ENCODE measurements around the gene WDR37. TPM values are rescaled to one million over a fixed set of nuclear protein-coding genes. Genes with fewer than 3 reads are reported as not detected.

Gene WDR37
- total RNA-seq, 4 donors from 2014 or later: 16.8 to 28.8 (median 22.3) TPM

DNA sequence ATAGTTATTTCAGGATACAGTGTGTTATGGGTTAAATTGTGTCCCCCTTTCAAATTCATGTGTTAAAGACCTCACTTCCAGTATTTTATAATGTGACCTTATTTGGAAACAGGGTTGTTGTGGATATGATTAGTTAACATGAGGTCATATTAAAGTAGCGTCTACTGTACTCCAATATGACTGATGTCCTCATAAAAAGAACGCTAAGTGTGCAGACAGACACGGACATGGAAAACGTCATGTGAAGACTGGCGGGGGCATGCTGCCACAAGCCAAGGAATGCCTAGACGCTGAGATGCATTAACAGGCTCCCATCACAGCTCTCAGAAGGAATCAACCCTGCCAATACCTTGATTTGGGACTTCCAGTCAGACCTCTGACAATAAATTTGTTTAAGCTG lies 1.5 kb upstream of the WDR37 start:
- Histone ChIP-seq H3K36me3 (peaks cover 0 to 24% (median 0%) of the 10 kb centered on the region in 3 donors), H3K4me3 (peak overlapping the region in 2 of 4 donors; percentile 86 to 100), H3K27ac (no peak overlapping the region), H3K4me1 (peaks cover 0 to 33% (median 8%) of the 10 kb centered on the region in 4 donors), H3K9me3 (no peaks in the 10 kb centered on the region), H3K27me3 (no peaks in the 10 kb centered on the region)
- TF ChIP-seq POLR2A (IDR thresholded peaks at IDR 0.05): no peak
- TF ChIP-seq, protein P1, sequence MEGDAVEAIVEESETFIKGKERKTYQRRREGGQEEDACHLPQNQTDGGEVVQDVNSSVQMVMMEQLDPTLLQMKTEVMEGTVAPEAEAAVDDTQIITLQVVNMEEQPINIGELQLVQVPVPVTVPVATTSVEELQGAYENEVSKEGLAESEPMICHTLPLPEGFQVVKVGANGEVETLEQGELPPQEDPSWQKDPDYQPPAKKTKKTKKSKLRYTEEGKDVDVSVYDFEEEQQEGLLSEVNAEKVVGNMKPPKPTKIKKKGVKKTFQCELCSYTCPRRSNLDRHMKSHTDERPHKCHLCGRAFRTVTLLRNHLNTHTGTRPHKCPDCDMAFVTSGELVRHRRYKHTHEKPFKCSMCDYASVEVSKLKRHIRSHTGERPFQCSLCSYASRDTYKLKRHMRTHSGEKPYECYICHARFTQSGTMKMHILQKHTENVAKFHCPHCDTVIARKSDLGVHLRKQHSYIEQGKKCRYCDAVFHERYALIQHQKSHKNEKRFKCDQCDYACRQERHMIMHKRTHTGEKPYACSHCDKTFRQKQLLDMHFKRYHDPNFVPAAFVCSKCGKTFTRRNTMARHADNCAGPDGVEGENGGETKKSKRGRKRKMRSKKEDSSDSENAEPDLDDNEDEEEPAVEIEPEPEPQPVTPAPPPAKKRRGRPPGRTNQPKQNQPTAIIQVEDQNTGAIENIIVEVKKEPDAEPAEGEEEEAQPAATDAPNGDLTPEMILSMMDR (IDR thresholded peaks at IDR 0.05): no peak
- DNase-seq: no peak

DNA sequence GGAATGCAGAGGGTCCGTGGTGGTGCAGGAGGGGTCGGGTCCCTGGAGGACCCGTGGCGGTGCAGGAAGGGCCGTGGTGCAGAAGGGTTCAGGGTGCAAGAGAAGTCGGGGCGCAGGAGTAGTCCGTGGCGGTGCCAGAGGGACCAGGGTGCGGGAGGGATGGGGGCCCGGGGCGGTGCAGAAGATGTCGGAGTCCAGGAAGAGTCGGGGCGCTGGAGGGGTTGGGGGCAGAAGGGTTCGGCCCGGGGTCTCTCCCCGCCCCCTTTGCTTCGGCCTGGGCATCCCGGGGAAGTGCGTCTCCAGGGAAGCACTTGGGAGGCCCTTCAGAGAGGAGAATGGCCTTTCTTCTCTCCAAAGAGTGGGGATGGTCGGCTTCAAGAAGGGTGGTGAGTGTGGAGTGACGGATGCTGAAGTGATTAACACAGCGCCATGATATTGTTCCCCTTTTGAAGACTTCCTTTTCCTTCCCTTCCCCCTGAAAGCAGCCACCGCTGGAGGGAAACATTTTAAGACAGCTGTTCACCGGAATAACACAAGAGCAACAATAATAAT lies 997 bp downstream of the WDR37 start:
- peaks cover 0 to 19% (median 1%) of the 10 kb centered on the region in 4 donors for H3K4me1 ChIP-seq
- peak overlapping the region; percentile 77 to 100 (median 86) for H3K4me3 ChIP-seq
- no peaks in the 10 kb centered on the region for H3K9me3 ChIP-seq
- peak overlapping the region; percentile 98 to 100 (median 99) for H3K27ac ChIP-seq
- peaks cover 0 to 15% (median 0%) of the 10 kb centered on the region in 3 donors for H3K36me3 ChIP-seq
- no peak for DNase-seq
- TF ChIP-seq, protein P1 (IDR thresholded peaks at IDR 0.05): peak in 1 of 6 experiments; percentile 2
- TF ChIP-seq POLR2A (IDR thresholded peaks at IDR 0.05): no peak
- H3K27me3 ChIP-seq: no peaks in the 10 kb centered on the region

DNA sequence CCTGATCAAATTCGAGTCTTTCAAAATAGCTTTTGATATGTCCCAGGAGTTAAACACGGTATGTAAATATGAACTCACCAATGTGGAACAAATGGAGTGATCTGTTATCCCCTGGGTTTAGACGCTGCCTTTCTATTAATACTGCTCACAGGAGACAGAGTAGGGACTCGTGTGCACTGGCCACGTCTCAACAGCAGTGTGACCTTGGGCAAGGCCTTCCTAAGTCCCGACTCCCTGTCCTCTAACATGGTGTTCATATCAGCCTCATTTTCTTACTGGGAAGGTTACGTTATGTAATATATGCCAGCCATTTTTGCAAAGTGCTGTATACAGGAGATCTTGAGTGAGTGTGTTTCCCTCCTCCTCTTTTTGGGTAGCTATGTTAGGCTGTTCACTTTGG lies 1.8 kb downstream of the WDR37 start:
- DNase-seq: no peak
- TF ChIP-seq, protein P1 (IDR thresholded peaks at IDR 0.05): no peak
- TF ChIP-seq POLR2A (IDR thresholded peaks at IDR 0.05): no peak
- Histone ChIP-seq H3K27ac (peak overlapping the region in 1 of 4 donors; percentile 98), H3K36me3 (peaks cover 0 to 7% (median 0%) of the 10 kb centered on the region in 3 donors), H3K4me1 (peaks cover 0 to 19% (median 1%) of the 10 kb centered on the region in 4 donors), H3K27me3 (no peaks in the 10 kb centered on the region), H3K4me3 (peak overlapping the region in 2 of 4 donors; percentile 86 to 100), H3K9me3 (no peaks in the 10 kb centered on the region)

DNA sequence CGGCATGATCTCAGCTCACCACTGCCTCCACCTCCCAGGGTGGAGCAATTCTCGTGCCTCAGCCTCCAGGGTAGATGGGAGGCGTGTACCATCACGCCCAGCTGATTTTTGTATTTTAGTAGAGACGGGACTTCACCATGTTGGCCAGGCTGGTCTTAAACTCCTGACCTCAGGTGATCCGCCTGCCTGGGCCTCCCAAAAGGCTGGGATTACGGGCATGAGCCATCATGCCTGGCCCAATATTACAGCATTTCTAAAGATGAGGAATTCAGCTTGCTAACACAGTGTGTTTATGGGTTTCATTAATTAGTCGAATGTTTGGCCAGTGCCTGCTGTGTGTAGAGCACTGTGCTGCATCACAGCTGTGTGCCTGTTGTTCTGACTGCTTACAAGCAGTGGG lies 3.7 kb downstream of the WDR37 start:
- no peak overlapping the region for H3K27ac ChIP-seq
- H3K27me3 ChIP-seq: no peaks in the 10 kb centered on the region
- TF ChIP-seq, protein P1 (IDR thresholded peaks at IDR 0.05): no peak
- TF ChIP-seq POLR2A (IDR thresholded peaks at IDR 0.05): no peak
- no peaks in the 10 kb centered on the region for H3K9me3 ChIP-seq
- DNase-seq: no peak
- H3K4me1 ChIP-seq: peaks cover 0 to 5% (median under 1%) of the 10 kb centered on the region in 4 donors
- H3K36me3 ChIP-seq: no peaks in the 10 kb centered on the region
- H3K4me3 ChIP-seq: no peak overlapping the region

DNA sequence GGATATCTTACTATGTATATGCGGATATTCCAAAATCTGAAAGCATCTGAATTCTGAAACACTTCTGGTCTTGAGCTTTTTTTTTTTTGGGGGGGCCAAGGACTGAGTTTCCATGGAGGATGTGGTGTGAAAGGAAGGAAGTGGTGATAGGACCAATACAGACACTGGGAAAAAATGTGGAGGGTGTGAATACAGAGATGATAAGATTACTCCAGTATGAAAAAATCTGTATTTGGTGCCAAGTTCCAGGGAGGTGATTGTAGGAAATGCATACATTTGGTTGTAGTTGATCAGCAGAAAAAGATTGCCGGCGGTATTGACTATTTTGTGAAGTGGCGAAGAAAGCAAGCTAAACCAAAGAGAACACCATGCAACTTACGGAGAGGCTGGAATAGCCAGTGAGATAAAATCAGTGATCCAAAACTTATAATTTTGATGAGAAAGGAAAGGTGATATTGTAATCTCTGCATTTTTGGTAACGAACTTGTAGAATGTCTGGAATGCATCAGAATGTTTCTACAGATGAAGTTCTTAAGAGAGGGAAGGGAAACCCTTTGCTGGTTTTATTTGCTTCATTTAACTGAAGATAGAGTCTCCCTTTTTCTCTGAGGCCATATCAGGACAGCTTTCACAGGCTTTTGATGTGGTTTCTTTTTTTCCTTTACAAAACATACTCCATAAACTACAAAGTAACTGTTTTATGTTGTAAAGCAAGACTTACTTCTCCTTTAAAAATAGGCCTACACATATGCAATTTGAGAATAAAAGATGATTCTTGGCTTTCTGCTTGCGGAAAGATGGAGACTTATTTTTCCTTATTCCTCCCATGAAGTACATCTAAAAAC lies 6.0 kb downstream of the WDR37 start:
- Histone ChIP-seq H3K36me3 (no peaks in the 10 kb centered on the region), H3K9me3 (no peaks in the 10 kb centered on the region), H3K27me3 (no peaks in the 10 kb centered on the region), H3K4me1 (no peaks in the 10 kb centered on the region), H3K27ac (peak overlapping the region in 1 of 4 donors; percentile 44), H3K4me3 (no peak overlapping the region)
- no peak for TF ChIP-seq POLR2A (IDR thresholded peaks at IDR 0.05)
- TF ChIP-seq, protein P1 (IDR thresholded peaks at IDR 0.05): no peak
- no peak for DNase-seq
